HTR-8/SVneo (cell line): ENCODE measurements around the gene GALNT15.

Source experiments
- DNase-seq: peaks from one replicate; pipeline ENCODE4 v3.0.0; 2011; ENCODE audit warnings: low spot score, mixed read lengths; ENCODE audit not compliant: insufficient read length
- FAIRE-seq: peaks from 2 replicates; lab custom pipeline; 2011; peaks lifted over from hg19 to GRCh38; lab: Jason Lieb, UNC

The GALNT15 gene

DNA sequence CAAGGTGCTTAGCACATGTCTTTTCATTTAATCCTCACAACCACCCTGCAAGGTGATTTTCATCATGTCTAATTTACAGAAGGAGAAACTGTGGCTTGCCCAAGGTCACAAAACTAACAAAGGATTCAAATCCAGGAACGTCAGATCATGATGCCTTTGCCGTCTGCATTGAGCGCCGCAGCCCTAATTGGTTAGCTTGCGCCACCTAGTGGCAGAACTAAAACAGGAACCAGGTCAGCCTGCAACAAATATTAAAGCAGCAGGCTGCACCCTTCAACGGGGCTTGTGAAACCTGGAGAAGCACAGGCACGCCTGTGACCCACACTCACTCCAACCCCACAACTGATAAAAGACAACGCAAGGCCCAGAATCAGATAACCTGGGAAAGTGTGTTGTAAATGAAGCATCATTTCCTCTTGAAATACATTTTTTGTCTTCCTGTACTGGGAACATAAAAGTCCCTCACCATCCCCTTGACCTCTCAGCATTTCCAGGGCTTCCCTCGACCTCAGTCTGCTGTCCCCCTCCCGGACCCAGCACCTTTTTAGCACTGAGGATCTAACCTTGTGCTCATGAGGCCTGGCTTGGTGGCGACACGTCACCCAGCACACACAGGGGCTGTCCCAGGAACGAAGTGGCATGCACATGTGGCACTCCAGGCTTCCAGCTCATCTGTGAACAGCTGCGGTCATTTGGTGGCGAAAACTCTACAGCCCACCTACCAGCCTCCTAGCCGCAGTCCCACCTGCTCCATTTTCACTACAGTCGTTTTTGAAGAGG is 73.0 kb downstream of the GALNT15 start:
- DNase-seq: peak; percentile 76
- FAIRE-seq: peak; percentile 88

DNA sequence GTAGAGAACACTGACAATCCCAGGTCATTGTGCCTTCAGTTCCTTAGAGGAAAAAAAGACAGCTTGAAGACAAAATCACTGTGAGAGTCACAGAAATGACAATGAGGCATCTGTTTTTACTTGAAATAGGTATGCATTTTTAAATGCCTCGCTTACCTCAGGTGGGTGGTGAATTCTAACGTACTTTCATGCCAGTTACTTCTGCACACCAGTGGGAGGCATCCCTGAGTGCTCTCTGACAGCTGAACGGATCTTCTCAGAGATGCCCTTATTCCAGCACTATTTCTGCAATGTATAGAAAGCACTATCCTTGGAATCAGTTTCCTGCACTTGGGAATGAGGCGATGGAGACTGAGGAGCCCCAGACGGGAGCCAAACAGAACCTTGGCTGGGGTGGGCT is 74.1 kb downstream of the GALNT15 start:
- DNase-seq: no peak
- FAIRE-seq: no peak

GRCh38 chr3:16249336-16249735 is 74.9 kb downstream of the GALNT15 start:
- FAIRE-seq: no peak
- no peak for DNase-seq

DNA sequence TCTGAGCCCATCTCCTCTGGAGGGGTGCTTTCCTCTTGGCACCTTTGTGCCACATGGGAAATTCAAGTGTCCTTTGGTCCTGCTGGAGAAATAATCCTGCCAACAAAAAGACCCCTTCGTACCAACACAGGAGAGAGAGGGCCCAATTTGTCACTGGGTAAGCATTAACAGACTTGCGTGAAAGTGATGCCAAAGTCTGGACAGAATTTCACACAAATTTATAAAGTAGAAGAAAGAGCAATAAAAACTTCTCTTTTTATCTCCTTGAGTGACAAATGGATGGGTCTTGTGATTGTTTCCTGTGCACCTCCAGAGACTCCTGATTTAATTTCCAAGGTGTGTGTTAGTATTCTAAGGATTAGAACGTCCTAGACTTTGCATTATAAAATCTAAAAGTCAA is 75.4 kb downstream of the GALNT15 start:
- DNase-seq (no peak), FAIRE-seq (no peak)

DNA sequence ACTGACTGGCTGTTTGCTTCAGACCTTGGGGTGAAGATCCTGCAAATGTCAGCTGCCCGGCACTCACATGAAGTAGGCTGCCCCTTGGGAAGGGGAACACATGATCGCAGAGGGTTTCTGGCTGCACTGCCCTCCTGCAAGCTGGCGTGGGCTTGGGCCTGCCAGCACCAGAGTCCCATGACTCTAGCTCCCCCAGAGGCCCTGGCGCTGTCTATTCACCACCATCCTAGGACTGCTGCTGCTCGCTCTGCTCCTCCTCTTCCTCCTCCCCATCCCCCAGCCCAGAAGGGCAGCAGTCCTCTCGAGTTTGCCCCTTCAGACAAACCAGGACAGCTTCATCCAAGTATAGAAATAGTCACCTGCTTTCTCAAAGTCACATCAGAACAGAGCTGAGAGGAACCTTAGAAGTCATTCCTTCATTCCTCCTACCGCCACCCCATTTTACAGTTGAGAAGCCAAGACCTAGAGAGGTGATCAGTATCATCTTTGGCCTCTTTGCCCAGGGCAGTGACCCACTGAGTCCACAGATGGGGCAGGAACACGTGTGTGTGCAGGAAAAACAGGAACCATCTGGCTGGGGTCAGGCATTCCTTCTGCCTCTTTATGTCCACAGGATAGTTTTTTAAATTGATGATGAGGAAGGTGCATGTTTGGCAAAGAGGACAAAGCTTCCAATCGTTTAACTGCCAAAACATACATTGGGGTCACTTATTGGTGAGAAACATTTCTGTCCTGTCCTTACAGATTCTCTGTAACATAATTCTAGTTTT is 77.0 kb downstream of the GALNT15 start:
- FAIRE-seq: no peak

GRCh38 chr3:16252243-16252978 is 77.9 kb downstream of the GALNT15 start:
- DNase-seq: no peak
- FAIRE-seq: no peak

More for the DNA sequence above, 77.0 kb downstream of the GALNT15 start:
- no peak for DNase-seq

DNA sequence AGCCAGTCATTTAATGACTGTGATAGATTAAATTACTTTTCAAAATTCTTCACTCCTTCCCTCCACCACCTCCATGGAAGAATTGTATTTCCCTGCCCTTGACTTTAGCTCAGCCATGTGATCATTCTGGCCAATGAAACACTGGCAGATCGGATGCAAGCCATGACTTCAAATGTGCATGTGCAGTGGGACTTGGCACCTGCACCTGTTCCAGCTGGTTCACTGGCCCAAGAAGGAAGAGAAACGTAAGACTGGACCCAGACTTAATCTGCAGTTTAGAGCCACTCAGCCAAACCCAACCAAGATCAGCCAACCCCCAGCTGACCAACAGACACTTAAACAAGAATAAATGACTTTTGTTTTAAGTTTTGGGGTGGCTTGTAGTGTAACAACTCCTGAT is 78.5 kb downstream of the GALNT15 start:
- FAIRE-seq: no peak
- DNase-seq: no peak

DNA sequence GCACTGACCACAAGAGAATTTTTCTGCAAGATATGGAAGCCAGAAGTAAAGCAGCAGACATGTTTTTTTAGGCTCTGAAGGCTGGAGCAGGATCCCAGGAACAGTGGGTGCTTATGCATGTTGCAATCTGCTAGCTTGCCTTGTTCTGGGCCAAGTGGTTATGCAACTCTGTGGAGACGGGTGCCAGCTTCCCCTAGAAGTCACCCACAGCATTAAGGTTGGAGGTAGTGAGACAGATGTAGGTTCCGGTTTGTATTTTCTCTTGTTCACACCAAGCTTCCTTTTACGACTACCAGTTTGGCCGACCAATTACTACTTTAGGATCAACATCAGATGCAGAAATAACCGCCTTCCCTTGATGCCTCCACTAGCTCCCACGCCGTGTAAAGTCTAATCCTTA is 79.1 kb downstream of the GALNT15 start:
- DNase-seq: no peak
- FAIRE-seq: no peak

DNA sequence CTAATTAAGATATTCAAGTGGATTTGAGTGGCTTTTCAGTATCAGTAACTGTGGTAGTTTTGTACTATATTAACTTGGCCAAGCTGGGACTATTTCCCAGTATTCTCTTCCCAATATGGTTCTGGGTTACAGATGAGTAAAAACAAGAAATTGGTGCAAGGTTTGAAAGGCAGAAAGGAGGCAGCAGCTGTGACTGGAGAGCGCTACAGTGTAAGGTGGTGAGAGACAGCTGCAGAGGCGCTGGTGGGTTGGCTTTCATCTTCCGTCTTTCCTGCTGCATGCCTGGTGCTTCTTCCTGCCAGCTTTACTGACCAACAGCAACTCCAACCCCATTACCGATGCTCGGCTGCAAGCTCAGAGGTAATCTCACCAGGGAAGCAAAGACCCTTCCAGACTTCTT is 80.4 kb downstream of the GALNT15 start:
- FAIRE-seq (no peak), DNase-seq (no peak)

DNA sequence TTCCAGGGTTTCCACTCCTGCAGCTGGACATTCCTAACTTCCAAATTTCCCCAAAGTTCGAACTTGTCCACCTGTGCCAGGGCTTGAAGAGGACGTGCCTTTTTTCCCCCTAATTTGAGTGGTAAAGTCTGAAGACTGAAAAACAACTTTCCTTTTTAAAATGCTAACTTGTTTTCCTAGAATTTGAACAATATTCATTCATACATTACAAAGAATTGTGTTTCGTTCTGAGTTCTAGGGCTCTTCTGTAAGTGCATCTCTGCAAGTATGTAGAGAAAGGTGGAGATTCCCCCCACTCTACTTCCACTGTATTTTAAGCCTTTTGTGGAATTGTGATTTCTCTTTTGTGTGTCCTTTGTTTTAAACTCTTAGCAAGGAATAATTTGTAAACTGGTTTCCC is 80.8 kb downstream of the GALNT15 start:
- DNase-seq (no peak), FAIRE-seq (no peak)

- FAIRE-seq (no peak), DNase-seq (no peak)
These were observed 81.2 kb downstream of the GALNT15 start for GRCh38 chr3:16255726-16256125.

DNA sequence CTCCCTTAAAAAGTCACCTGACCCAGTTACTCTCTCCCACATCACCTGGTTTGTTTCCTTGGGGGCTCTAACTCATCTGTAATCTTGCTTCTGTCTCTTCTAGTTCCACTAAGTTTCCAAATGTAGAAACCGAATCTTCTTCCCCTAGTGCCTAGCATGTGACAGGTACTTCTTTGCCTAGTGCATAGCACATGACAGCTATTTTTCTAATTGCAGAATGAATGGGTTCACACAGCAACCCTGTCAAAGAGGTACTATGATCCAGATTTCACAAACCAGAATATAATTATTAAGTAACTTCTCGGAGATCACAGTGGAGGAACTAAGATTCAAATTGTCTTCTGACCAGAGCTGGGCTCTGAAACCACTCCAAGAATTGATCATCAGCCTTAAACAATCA is 82.8 kb downstream of the GALNT15 start:
- DNase-seq (no peak), FAIRE-seq (no peak)

- FAIRE-seq: no peak
- DNase-seq: no peak
These were observed 83.7 kb downstream of the GALNT15 start for GRCh38 chr3:16258177-16258576.

DNA sequence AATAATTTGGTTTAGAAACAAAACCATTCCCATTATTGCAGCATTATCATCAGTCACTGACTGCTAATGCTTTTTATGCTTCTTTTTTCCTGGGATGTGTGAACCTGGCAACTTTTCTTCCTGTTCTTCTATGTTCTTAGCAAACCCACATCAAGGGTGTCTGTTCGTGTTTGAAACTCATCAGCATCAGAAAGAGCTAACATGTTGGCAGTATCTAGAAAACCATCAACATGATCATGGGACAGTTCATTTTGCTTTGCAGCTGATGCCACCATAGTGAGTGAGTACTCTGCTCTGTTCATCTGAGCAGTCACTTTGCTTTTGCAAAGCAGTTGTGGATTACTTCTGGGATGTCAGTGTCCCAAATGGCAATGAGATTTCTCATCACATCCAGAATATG is 84.4 kb downstream of the GALNT15 start:
- FAIRE-seq (peak; percentile 58), DNase-seq (no peak)

DNA sequence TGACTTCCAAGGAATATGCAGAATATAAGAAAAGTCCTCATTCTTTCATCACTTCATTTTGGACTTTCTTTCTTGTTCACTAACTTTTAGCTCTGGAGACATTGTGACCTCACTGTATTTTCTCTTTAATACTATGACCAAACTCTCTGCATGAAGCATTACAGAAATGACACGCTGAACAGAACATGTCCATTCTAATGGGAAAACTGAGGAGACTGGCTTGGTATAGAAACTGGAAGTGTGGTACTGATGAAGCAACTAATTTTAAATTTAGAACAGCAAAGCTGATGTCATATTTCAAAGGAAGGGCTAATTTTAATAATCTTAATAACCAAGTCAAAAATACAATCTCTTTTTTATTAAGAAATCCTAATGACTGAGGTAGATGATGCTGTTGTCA is 85.6 kb downstream of the GALNT15 start:
- FAIRE-seq (no peak), DNase-seq (no peak)

DNA sequence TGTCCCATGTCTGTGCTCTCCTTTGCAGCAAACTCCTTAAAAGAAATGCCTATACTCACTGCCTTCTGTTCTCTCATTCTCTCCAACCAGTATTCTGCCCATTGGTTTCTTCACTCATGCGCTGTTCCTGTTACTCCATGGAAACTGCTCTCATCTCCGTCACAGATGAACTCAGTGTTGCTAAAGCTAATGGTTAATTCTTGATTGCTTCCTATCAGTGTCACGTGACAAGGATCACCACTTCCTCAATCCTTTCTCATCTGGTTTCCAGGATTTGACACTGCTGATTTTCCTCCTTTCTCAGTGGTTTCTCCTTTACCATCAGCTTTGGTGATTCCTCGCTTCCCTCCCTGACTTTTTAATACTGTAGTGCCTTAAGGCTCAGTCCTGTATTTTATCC is 87.7 kb downstream of the GALNT15 start:
- no peak for DNase-seq
- no peak for FAIRE-seq

DNA sequence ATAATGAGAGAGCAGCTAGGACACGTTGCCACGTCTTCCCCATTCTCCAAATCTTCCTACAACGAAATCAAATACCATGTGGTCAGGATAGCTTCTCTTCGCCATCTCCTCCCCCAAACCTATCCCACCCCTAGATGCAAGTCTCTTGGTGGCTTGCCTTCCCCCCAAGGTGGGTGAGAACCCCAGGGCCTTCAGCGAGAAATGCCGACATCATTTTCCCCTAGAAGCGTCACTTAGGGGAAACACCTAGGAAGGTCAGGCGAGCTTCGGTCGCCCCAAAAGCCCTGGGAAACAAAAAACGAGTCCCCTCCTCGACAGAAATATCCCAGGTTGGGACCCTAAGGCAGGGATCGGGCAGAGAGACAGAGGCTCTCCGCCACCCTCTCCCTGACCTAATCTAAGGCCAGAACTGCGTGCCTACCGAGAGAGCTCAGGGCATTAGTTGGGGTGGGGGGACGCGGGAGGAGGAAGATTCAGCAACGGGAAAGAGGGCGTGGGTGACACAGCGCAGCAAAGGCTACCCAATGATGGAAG is 89.8 kb downstream of the GALNT15 start:
- FAIRE-seq: no peak
- DNase-seq: no peak

GRCh38 chr3:16264708-16265454 is 90.4 kb downstream of the GALNT15 start, which contains the start of the genes DPH3 and OXNAD1:
Gene DPH3, minus strand, starts transcription at chr3:16264943. Its CDS starts 67 bp downstream, at chr3:16264876.
Gene OXNAD1, plus strand, starts transcription at chr3:16265212. Its CDS starts 5,741 bp downstream, at chr3:16270953.
- DNase-seq (peak; percentile 98), FAIRE-seq (peak; percentile 98)

DNA sequence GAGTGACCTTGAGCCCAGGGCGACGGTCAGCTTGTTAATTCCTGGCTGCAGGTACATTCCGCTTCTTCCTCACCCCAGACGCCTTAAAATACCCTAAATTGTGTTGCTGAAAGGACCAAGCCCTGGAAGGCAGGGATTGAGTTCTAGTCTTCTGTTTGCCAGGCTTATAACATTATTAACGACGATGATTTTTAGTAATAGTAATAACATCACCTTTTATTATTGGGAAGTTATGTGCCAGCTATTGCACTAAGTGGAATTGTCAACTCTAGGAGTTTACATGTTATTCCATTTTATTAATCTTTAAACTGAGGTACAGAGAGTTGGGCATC is 90.9 kb downstream of the GALNT15 start:
- no peak for FAIRE-seq
- no peak for DNase-seq

DNA sequence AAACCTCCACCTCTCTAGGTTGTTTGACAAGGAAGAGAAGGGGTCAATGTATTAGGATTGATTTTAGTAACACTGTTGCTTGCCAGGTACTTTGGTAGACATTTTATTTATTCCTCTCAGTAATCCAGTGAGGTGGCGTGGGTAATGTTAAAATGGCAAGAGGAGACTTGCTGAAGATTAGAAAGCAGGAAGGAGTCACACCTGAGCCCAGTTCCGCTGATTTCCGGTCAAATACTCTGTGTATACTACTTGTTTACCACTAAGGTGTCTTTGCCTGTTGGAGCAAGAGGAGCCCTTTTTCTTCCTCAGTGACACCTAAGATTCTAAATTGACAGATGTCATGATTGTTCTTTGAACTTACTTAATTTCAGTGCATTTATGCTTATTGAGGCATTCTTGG is 92.2 kb downstream of the GALNT15 start:
- no peak for FAIRE-seq
- DNase-seq: no peak
